GM12891 (cell line): ENCODE measurements around the gene LASP1.
A peak's percentile ranks its signal among the peaks of the same experiment; 100 is the strongest.

ENCODE experiments used
- DNase-seq: peaks from one replicate; pipeline ENCODE4 v3.0.0; 2011; ENCODE audit warnings: low spot score; ENCODE audit not compliant: insufficient read length
- FAIRE-seq: peaks from 2 replicates; lab custom pipeline; 2011; peaks lifted over from hg19 to GRCh38; lab: Jason Lieb, UNC
- PAX5 ChIP-seq: IDR thresholded peaks from 2 replicates; pipeline ENCODE4 v1.6.1; 2011; ENCODE audit warnings: low read length, moderate library complexity, mild to moderate bottlenecking; ENCODE audit not compliant: insufficient read depth, severe bottlenecking
- POLR2A ChIP-seq: IDR thresholded peaks from 2 replicates; pipeline ENCODE4 v1.6.1; 2011; ENCODE audit warnings: low read depth, low read length, control low read depth
- POLR2AphosphoS5 ChIP-seq: IDR thresholded peaks from 2 replicates; pipeline ENCODE4 v1.6.1; 2011; ENCODE audit warnings: low read depth, low read length, control low read depth
- POU2F2 ChIP-seq: IDR thresholded peaks from 2 replicates; pipeline ENCODE4 v1.6.1; 2011; ENCODE audit warnings: low read depth, mild to moderate bottlenecking, control low read depth, low read length, moderate library complexity
- SPI1 ChIP-seq: IDR thresholded peaks from 2 replicates; pipeline ENCODE4 v1.6.1; 2011; ENCODE audit warnings: low read depth, low read length, control low read depth
- TAF1 ChIP-seq: IDR thresholded peaks from 2 replicates; pipeline ENCODE4 v1.6.1; 2011; ENCODE audit warnings: low read depth, low read length, control low read depth

LASP1 gene

GRCh38 chr17:38875477-38876075 is 5.7 kb downstream of the LASP1 start:
- TF ChIP-seq POLR2AphosphoS5, result no peak
- no peak for TF ChIP-seq POU2F2
- TF ChIP-seq POLR2A, result no peak
- no peak for TF ChIP-seq TAF1
- TF ChIP-seq PAX5, result no peak
- TF ChIP-seq SPI1, result no peak
- DNase-seq, result no peak
- no peak for FAIRE-seq

GRCh38 chr17:38877130-38877851 is 7.4 kb downstream of the LASP1 start:
- FAIRE-seq (peak; percentile 33), DNase-seq (no peak)
- TF ChIP-seq PAX5 (no peak), SPI1 (peak; percentile 23; the same call in 1 of the 2 replicates), POU2F2 (peak; percentile 74; the same call in 1 of the 2 replicates)

GRCh38 chr17:38879878-38880665 is 10.2 kb downstream of the LASP1 start:
- DNase-seq, result no peak
- TF ChIP-seq PAX5 (no peak), POLR2A (no peak), POLR2AphosphoS5 (no peak), POU2F2 (no peak), SPI1 (no peak), TAF1 (no peak)
- no peak for FAIRE-seq

- FAIRE-seq (peak; percentile 33), DNase-seq (no peak)
- TF ChIP-seq TAF1, result no peak
- no peak for TF ChIP-seq POLR2A
- no peak for TF ChIP-seq SPI1
- no peak for TF ChIP-seq PAX5
Observed at GRCh38 chr17:38881600-38882191, 11.8 kb downstream of the LASP1 start.

- TF ChIP-seq POU2F2, result no peak
- no peak for TF ChIP-seq SPI1
- TF ChIP-seq POLR2AphosphoS5, result no peak
- no peak for TF ChIP-seq PAX5
- no peak for TF ChIP-seq TAF1
- TF ChIP-seq POLR2A, result no peak
- no peak for DNase-seq
- no peak for FAIRE-seq
Observed at GRCh38 chr17:38882870-38883269, 13.0 kb downstream of the LASP1 start.

GRCh38 chr17:38883592-38884526 is 14.0 kb downstream of the LASP1 start:
- no peak for TF ChIP-seq POLR2AphosphoS5
- no peak for TF ChIP-seq POU2F2
- TF ChIP-seq TAF1, result no peak
- TF ChIP-seq PAX5, result no peak
- TF ChIP-seq SPI1, result no peak
- no peak for TF ChIP-seq POLR2A

GRCh38 chr17:38885044-38885727 is 15.3 kb downstream of the LASP1 start:
- no peak for TF ChIP-seq POLR2AphosphoS5
- TF ChIP-seq SPI1, result no peak
- no peak for TF ChIP-seq POU2F2
- TF ChIP-seq PAX5, result no peak
- TF ChIP-seq TAF1, result no peak
- no peak for TF ChIP-seq POLR2A
- DNase-seq, result no peak
- FAIRE-seq, result no peak

More at GRCh38 chr17:38883592-38884526, 14.0 kb downstream of the LASP1 start:
- FAIRE-seq (no peak), DNase-seq (no peak)
